ENCODE data around the gene TANC2.
A peak's percentile ranks its signal among the peaks of the same experiment; 100 is the strongest.
"Not testable (repeated sequence)": the region's sequence is repeated elsewhere in the genome, so short reads cannot be mapped to it uniquely, and the experiment has no call there.

Gene TANC2

GRCh38 chr17:62965174-62965685, 805 bp upstream of the TANC2 start:
- DNase-seq: no peak

GRCh38 chr17:62966426-62967204, 580 bp downstream of the TANC2 start:
- DNase-seq: peak in 1 of 2 experiments; percentile 44

- DNase-seq: no peak
Measured at GRCh38 chr17:62967205-62967529, 1.1 kb downstream of the TANC2 start.

GRCh38 chr17:62968445-62968923, 2.4 kb downstream of the TANC2 start:
- peak; percentile 85 to 93 for DNase-seq

- DNase-seq: no peak
Measured at GRCh38 chr17:62970610-62971009, 4.6 kb downstream of the TANC2 start.

GRCh38 chr17:62971853-62972252, 5.8 kb downstream of the TANC2 start:
- no peak for DNase-seq

- DNase-seq: no peak
Measured at GRCh38 chr17:62974788-62975187, 8.8 kb downstream of the TANC2 start.

GRCh38 chr17:62975206-62975605, 9.2 kb downstream of the TANC2 start:
- DNase-seq: no peak

GRCh38 chr17:62976643-62977231, 10.7 kb downstream of the TANC2 start:
- not testable (repeated sequence) for DNase-seq

GRCh38 chr17:62980842-62981241, 14.8 kb downstream of the TANC2 start:
- no peak for DNase-seq

GRCh38 chr17:62981933-62982332, 15.9 kb downstream of the TANC2 start:
- DNase-seq: no peak

GRCh38 chr17:62984801-62985200, 18.8 kb downstream of the TANC2 start:
- DNase-seq: no peak

- no peak for DNase-seq
Measured at GRCh38 chr17:62986549-62986948, 20.5 kb downstream of the TANC2 start.

- no peak for DNase-seq
Measured at GRCh38 chr17:62987136-62987535, 21.1 kb downstream of the TANC2 start.

GRCh38 chr17:62989501-62989900, 23.5 kb downstream of the TANC2 start:
- no peak for DNase-seq

- DNase-seq: no peak
Measured at GRCh38 chr17:62994931-62995330, 28.9 kb downstream of the TANC2 start.

- peak; percentile 21 to 48 for DNase-seq
Measured at GRCh38 chr17:62995377-62995885, 29.4 kb downstream of the TANC2 start.

- no peak for DNase-seq
Measured at GRCh38 chr17:62996221-62996620, 30.2 kb downstream of the TANC2 start.

- DNase-seq: no peak
Measured at GRCh38 chr17:62998166-62998565, 32.1 kb downstream of the TANC2 start.

- no peak for DNase-seq
Measured at GRCh38 chr17:62998665-62999393, 32.8 kb downstream of the TANC2 start.

GRCh38 chr17:62999736-63000135, 33.7 kb downstream of the TANC2 start:
- DNase-seq: no peak

GRCh38 chr17:63001689-63002394, 35.8 kb downstream of the TANC2 start:
- DNase-seq: no peak

GRCh38 chr17:63002625-63003024, 36.6 kb downstream of the TANC2 start:
- no peak for DNase-seq

Measured in NCI-H2081 (cell line).